HG02571 (cell line): ENCODE data around the gene DGKI.
A peak's percentile ranks its signal among the peaks of the same experiment; 100 is the strongest.
"Not testable (repeated sequence)": the region's sequence is repeated elsewhere in the genome, so short reads cannot be mapped to it uniquely, and the experiment has no call there.

Experiments
- ATAC-seq: cut with Tn5 transposase; IDR thresholded peaks from one replicate; pipeline ENCODE4 v1.9.1; 2021; ENCODE audit warnings: mild to moderate bottlenecking, moderate library complexity; ENCODE audit not compliant: unreplicated experiment

Gene DGKI

DNA sequence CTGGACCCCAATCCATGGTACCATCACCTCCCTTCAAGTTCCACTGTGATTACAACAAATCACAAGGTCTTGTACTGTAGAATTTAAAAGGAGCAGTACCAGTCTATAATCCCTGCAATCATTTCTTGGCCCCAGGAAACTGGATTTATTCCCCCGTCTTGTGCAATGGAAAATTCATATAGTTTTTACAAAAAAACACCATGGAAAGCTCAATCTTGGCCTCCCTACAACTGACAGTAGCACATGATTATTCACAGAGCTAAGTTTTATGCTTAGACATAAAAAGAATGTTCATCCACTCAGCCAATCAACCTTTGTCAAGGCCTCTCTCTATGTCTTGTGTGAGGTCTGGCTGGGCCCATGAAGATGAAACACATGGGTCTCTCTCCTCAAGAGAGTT, 10.2 kb downstream of the DGKI start:
- no peak for ATAC-seq

DNA sequence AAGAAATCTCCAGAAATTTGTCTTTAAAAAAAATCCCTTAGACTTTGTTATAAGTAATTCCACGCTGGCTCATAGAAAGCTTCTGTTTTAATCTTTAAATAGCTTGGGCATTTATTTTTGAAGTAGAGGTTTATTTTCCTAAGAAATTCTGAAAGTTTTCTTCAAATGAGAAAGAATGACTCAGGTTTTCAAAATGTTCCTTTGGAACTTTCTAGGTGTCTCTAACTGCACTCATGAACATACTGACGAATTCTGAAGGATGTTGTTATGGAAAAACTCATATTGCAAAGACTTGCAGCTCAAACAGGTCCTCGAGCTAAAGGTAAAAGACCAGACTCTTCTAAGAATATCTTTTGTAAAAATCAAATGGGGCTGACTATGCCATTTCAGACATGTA, 10.7 kb downstream of the DGKI start:
- no peak for ATAC-seq

DNA sequence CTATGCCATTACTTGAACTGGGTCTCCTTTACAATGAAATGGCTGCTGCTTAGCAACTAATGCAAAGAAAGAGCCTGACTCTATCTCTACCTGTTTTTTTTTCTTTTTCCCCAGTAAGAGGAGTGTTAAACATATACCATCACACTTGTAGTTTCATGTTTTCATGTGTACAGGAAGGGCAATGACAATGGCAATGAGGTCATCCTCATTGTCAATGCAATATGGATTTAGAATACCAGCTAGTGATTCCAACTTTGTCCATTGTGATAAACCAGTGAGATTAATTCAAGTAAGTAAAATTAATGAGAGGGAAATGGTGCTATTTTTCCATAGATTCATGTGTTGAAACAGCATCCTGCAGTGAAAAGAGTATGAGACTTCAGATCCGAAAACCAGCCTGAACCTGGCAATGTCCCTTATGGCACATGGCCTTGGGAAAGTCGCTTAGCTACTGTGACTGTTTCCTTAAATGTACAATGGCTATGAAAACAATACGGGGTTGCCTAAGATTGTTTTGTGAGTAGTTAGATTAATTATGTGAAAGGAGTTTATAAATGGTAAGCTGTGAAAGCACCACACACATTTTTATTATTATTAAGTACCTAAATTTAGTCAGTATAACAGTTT, 11.2 kb downstream of the DGKI start:
- no peak for ATAC-seq

DNA sequence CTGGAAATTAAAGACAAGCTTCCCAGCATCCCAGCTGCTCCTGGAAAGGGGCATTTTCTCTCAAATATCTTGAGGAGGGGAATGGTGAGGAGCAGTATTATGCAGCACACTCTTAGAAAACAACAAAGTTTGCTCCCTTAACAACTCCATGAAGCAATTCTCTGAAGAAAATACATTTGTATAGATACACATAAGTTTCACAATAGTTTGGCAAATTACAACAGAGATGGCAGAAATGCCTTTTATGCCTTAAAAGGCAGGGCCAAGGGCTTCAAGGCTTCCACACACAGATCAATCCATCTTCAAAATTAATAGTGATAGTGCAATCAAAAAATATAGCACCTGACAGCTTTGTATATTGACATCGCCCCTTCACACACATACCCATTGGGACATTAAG, 12.2 kb downstream of the DGKI start:
- no peak for ATAC-seq

DNA sequence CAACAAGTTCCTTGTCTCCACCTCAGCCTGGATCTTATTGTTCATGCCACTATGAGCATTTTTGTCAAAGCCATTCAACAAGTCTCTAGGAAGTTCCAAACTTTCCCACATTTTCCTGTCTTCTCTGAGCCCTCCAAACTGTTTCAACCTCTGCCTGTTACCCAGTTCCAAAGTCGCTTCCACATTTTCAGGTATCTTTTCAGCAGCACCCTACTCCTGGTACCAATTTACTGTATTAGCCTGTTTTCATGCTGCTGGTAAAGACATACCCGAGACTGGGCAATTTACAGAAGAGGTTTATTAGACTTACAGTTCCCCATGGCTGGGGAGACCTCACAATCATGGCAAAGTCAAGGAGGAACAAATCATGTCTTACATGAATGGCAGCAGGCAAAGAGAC, 13.8 kb downstream of the DGKI start:
- ATAC-seq = not testable (repeated sequence)

DNA sequence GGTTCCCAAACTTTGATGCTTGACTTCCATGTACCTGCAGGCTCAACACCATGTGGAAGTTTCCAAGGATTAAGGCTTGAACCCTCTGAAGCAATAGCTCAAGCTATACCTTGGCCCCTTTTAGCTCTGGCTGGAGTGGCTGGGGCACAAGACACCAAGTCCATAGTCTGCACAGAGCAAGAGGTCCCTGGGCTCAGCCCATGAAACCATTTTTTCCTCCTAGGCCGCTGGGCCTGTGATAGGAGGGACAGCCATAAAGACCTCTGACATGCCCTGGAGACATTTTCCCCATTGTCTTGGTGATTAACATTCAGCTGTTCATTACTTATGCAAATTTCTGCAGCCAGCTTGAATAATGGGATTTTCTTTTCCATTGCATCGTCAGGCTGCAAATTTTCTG, 14.4 kb downstream of the DGKI start:
- ATAC-seq = no peak

DNA sequence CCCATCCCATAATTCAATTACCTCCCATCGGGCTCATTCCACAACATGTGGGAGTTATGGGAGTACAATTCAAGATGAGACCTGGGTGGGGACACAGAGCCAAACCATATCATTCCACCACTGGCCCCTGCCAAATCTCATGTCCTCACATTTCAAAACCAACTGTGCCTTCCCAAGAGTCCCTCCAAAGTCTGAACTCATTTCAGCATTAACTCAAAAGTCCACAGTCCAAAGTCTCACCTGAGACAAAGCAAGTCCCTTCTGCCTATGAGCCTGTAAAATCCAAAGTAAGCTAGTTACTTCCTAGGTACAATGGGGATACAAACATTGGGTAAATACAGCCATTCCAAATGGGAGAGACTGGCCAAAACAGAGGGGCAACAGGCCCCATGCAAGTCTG, 15.2 kb downstream of the DGKI start:
- not testable (repeated sequence) for ATAC-seq

DNA sequence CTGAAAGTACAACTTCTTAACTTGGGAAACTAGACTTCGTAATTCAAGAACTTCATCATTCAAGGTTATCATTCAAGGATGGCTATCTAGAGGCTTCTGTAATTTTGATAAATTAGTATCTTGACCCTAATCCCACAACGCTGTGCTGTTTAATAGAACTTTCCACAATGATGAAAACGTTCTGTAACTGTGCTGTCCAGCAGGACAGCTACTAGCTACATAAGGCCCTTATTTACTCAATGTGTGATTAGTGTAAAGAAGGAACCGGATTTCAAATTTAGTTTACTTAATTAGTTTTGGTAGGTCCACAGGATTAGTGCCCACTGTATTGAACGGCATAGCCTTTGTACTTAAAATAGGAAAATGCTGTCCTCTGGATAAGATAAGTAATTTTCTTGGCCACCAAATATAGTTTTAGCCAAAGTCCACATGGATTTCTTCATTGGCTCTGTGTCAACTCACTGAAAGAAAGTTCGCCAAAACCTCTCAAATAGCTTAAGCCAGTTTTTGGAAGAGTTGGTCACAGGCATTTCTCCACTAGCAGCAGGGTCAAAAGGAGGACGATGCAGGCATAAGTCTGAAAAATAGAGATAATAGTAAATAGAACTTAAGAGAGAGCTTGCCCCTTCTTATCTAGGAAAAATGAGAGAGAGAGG, 17.3 kb downstream of the DGKI start:
- ATAC-seq = no peak

DNA sequence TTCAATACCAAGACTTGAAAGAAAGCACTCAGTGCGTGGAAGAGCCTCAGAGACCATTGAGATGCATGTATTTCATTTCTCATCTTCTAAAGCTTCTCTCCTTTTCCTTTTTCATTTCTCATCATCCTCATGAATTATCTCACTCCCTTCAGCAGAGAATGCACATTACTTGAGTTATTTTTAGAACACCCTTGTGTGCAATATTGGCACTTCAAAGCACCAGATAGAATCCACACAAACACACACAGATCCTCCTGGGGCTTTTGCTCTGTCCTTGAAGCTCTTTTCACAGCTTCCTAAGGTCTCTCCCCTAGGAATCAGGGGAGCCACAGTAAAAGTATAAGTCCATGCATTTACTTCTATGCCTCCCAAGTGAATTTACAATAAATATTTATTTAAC, 18.3 kb downstream of the DGKI start:
- ATAC-seq = no peak

DNA sequence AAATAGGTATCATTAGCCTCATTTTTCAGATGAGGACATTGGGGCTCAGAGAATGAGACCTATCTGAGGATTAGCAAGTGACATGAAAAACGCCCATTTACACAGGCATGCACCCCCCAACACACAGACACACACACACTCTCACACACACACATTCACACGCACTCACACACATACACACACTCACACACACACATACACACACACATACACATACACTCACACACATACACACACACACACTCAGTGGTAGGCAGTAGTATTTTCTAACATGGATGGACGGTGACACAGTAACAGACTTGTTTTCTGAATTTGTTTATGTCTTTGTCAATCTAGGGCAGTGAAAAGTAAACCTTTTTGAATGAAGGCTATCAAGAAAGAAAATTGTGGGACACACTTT, 21.3 kb downstream of the DGKI start:
- ATAC-seq = no peak

DNA sequence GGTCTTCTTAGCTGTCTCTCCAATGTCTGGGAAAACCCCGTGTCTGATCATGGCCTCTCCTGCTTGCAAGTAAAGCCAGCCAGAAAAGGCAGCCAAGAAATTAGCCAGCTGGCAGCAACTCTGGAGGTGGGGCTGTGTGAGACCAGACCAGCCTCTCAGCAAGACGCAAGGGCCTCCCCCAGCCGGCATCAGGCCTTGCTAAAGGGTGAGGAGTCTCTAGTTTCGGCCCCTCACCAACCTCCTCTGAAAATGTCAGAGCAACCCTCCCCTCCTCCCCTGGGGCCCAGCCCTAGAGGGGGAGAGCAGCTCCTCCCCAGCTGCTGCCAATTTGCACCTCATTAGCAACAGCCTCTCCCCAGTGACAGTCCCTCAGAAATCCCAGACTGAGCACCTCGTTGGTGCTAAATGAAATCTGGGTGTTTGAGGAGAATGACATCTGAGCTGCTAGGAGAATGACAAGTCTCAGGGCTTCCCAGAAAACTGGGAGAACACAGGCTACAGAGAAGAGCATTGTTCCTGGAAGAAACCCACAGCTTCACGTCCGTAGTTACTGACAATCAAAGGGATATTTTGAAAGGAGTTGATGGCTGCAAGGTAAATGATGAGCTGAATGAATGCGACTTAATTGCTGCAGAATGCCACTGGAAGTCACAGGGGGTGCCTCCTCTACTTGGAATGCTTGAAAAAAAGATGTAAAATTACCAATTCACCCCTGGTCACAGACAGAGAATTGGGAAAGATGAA, 25.9 kb downstream of the DGKI start:
- ATAC-seq = peak; percentile 88

DNA sequence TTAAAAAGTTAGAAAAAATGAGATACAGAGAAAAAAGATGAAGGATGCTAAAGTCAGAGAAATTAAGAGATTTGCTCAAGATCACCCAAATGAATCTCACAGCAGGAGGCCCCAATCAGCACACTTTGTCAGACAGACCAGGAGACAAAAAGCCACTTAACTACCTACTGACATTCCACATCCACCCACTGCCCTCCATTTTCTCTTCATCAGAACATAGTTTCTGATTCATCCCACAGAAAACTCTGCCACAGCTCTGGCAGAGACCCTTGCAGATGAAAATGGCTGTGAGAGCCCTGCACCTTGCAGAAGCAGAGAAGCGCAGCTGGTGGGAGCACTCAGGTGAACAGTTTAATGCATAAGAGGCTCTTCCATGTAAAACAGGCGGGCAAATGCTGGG, 26.6 kb downstream of the DGKI start:
- no peak for ATAC-seq

DNA sequence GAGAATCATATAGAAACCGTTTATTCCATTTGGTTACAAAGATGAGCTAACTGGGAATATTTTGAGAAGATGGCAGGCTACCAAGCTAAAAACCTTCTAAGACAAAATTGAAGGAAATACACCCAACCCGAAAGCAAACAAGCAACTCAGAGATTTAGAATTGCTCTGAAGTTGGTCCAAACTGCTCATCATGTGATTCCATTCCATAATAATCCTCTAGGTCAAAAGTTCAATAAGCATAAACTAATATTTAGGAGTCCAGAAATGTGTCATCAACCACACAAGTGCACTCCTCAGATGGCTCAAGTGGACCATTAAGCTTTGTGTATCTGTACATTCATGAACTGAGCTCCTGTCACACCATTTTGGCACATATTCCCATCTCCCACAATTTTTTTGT, 28.7 kb downstream of the DGKI start:
- no peak for ATAC-seq

DNA sequence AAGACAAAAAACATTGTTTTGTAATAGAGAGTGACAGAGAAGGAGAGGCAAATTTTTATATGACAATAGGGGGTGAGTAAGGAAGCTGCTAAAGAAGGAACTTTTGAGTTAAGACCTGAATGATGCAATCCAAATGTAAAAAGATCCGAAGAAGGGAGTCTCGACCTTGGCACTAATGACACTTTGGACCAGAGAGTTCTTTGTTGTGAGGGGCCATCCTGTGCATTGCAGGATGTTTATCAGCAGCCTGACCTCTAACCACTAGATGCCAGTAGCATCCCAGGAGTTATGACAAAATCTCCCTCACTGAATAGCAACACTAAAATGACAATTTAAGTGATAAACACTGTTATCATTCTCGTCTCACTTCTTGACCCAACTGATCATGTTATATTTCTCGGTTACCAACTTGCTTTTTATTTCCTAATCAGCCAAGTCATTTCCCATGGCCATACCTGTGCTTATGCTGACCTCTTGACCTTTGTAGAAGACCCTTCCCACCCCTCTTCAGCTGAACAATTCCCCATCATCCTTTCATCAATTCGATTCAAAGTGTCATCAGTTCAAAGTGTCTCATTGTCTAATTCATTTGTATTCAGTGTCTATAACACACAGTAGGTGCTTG, 30.0 kb downstream of the DGKI start:
- ATAC-seq = no peak

DNA sequence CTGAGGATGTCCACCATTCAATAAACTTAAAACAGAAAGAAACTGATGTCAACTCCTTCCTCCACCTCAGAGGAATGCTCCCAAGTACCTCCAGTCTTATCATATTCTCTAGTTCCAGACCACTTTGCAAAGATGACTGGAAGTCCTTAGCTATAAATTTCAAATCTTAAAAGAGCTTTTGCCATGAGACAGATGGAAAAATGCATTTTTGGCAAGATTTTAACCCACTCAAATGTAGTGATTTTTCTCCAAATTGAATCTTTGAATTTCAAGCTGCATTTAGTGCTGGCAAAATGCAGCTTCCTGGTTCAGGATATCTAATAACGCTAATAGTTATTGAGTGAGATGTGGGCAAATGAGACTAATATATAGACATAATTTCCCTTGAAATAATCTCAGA, 33.2 kb downstream of the DGKI start:
- ATAC-seq = no peak

DNA sequence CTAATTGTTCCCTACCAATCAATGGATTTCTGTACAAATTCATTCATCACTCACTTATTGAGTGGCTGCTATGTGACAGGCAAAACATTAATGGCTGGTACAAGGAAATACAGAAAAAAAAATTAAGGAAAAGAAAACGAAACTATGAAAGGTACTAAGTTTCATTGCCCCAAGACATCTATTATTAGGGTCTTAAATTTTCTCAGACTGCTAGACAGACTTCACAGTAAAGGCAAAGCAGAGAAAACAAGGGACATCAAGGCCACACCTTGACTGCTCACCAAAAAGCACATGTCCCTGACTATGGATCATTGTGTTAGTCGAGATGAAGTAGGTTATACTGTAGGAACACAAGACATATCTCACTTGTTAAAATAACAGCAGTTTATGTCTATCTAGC, 36.5 kb downstream of the DGKI start:
- no peak for ATAC-seq

DNA sequence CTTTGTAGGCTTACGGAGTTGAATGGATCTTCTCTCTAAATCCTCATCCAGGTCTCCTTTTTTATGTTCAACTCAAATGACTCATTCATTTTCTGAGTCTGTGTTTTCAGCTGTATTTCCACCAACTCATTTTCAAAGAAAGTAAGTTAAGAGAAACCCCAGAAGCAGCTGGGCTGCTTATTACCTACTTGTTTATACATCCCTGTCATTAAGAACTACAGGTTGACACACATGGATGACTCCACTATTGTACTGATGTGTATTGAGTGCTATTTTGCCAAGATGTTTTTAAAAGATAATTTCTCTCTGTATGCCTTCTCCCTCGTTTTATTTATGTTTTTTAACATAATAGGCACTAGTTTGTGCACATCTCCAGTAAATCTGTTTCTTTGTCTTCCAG, 41.9 kb downstream of the DGKI start:
- no peak for ATAC-seq

DNA sequence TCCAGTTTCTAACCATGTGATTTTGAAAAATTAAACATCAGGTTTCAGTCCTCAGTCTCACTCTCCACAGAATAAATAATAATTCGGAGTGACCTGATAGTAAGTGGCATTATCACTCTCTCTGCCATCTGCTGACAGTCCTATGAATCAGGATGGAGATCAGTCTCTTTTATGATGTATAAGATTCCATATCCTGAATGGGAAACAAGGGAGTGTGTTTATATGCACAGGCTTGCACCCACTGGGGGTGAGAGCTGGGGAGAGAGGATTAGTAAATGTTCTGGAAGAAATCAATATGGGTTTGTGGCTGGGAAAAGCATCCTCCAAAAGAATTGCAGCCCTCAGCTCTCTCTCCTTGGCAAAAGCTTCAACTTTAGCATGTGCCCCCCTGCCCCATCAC, 45.3 kb downstream of the DGKI start:
- ATAC-seq = no peak

DNA sequence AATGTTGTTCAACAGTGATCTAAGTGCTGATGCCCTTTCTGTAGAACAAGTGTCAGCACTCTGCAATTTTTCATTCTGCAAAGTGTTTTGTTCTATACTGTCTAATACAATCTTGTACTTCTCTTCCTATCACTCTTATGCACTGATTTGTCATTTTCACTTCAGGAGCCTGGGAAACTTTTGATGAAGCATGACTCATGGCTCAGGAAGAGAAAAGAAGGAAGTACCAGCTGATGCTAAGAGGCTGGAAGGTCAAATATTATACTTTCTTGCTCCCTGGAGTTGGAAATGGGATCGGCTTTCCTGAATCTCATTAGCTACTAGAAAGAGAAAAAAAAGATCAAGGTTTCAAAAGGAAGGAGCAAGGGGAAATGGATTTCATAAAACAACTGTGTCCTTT, 45.8 kb downstream of the DGKI start:
- no peak for ATAC-seq

DNA sequence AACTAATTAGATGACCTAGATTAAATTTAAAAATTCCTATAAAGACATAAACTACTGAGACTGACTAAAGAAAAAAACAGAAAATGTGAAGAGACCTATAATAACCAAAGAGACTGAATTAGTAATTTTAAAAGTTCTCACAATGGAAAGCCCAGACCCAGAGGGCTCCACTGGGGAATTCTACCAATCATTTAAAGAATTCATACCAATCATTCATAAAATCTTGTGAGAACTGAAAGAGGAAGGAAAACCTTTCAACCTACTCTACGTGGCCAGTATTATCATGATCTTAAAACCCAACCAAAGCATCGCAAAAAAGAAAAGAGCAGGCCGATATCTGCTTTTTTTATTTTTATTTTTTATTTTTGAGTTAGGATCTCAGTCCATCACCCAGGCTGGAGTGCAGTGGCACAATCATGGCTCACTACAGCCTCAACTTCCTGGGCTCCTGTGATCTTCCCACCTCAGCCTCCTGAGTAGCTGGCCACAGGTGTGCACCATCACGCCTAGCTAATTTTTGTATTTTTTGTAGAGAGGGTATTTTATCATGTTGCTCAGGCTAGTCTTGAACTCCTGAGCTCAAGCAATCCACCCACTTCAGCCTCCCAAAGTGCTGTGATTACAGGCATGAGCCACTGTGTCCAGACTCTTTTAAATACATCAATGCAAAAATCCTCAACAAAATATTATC, 48.6 kb downstream of the DGKI start:
- ATAC-seq = peak; percentile 96

DNA sequence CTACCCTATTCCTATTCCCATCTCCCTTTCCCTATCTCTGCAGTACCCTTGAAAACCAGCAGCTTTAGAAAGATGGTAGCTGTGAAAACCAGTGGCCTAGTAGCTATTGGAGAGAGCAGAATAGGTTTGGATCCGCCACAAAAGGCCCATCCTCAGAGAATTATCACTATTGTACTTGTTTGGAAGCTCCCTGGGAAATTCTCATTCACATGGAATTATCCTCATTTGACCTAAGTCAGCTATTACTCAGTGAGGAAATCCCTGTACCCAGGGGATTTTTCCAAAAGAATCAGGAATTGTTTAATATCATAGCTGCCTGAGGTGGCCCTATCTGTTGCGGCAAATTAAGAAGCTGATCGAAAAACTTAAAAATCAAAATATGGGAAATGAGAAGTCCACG, 51.6 kb downstream of the DGKI start:
- no peak for ATAC-seq
